Choroid plexus epithelial cell (primary cell): ENCODE data around the gene TMEM184A.

ENCODE experiments used
- DNase-seq: peaks from one replicate; pipeline ENCODE4 v3.0.0-alpha.2; 2010; ENCODE audit warnings: low read depth
- H3K4me3 ChIP-seq: 2 replicates; pipeline ENCODE4 v1.5.1; 2011; ENCODE audit warnings: low read depth, mild to moderate bottlenecking, control low read depth, low read length, moderate library complexity
- CTCF ChIP-seq: conservative IDR thresholded peaks from 2 replicates; pipeline ENCODE4 v1.5.1; 2011; ENCODE audit warnings: low read depth, mild to moderate bottlenecking, control low read depth, inconsistent platforms, low read length, moderate library complexity

TMEM184A gene

GRCh38 chr7:1503816-1504775 is 51.9 kb downstream of the TMEM184A start, which contains the start of gene INTS1:
TSS of gene INTS1 (minus strand) at chr7:1504389. CDS start at chr7:1503960, 429 bp downstream.
- peak within 1 kb of the TSS; percentile 86 for H3K4me3 ChIP-seq
- peak; percentile 57 for TF ChIP-seq CTCF
- peak; percentile 89 for DNase-seq

GRCh38 chr7:1503390-1503789 is 52.6 kb downstream of the TMEM184A start:
- H3K4me3 ChIP-seq, result peak overlapping the region; percentile 86
- DNase-seq, result no peak
- TF ChIP-seq CTCF, result no peak

GRCh38 chr7:1502845-1503244 is 53.2 kb downstream of the TMEM184A start:
- H3K4me3 ChIP-seq, result peak overlapping the region; percentile 86
- TF ChIP-seq CTCF, result no peak
- DNase-seq, result no peak

- DNase-seq, result no peak
- H3K4me3 ChIP-seq, result no peak overlapping the region
- TF ChIP-seq CTCF, result no peak
Observed at GRCh38 chr7:1501487-1502270, 54.3 kb downstream of the TMEM184A start.

DNA sequence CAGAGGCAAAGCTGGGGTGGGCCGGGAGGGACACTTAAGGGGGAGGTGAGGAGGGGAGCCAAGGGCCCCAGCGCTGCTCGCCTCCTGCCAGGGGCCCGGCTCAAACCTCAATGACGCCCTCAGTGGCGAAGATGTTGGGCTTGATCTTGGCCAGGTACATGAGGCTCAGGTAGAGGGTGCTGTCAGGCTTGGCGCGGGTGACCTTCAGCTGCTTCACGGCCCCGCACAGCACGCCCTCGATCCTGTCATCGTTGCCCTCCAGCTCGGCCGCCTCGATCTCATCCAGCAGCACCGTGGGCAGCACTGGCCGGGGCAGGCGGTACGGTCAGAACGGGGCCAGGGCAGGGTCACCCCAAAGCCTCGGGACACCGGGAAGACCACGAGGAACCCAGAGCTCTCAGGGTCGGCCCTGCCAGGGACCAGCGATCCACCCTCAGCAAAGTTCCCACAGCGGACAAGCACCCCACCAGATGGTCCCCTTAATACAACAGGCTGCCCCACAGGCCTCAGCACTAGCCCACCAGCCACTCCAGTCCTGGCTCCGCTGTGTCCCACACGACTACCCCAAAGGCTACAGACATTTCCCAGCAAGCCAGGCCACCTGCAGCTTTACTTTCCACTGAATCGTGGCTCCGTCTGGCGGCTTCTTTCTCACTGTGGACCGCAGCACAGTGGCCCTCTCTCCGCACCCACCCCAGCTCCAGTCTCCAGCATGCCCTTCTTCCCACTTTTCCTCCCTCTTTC is 55.8 kb downstream of the TMEM184A start:
- H3K4me3 ChIP-seq, result no peak overlapping the region
- DNase-seq, result no peak
- no peak for TF ChIP-seq CTCF

DNA sequence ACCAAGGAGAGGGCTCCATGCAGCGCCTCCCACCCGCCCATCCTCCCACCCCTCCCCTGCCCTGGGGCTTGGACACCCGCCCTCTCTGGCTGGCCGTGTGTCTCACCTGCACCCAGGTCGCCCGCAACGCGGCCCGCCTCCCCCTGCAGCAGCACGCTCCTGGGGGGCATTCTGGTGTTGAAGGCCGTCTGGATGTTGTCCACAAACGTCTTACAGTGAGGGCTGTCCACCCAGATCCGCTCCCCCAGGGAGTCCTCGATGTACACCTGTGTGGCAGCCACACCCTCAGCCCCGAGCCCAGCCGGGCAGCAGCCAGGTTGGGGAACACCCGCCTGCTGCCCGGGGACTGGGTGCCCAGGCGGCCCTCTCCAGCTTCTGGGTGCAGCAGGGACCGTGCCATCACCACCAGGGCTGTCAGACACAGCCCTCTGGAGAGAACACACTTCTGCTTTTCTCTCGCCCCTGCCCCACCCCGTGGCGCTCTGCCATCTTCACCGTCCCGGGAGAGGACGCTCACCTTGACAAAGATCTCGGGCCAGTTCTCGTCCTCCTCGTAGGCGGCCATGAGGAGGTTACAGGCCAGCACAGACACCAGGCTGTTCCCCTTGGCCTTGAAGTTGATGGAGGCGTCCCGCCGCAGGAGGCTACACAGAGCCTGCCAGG is 56.5 kb downstream of the TMEM184A start:
- no peak for DNase-seq
- no peak overlapping the region for H3K4me3 ChIP-seq
- no peak for TF ChIP-seq CTCF
